Measurements from ENCODE around the gene MFN1.
"Not testable (repeated sequence)": the region's sequence is repeated elsewhere in the genome, so short reads cannot be mapped to it uniquely, and the experiment has no call there.

The MFN1 gene

DNA sequence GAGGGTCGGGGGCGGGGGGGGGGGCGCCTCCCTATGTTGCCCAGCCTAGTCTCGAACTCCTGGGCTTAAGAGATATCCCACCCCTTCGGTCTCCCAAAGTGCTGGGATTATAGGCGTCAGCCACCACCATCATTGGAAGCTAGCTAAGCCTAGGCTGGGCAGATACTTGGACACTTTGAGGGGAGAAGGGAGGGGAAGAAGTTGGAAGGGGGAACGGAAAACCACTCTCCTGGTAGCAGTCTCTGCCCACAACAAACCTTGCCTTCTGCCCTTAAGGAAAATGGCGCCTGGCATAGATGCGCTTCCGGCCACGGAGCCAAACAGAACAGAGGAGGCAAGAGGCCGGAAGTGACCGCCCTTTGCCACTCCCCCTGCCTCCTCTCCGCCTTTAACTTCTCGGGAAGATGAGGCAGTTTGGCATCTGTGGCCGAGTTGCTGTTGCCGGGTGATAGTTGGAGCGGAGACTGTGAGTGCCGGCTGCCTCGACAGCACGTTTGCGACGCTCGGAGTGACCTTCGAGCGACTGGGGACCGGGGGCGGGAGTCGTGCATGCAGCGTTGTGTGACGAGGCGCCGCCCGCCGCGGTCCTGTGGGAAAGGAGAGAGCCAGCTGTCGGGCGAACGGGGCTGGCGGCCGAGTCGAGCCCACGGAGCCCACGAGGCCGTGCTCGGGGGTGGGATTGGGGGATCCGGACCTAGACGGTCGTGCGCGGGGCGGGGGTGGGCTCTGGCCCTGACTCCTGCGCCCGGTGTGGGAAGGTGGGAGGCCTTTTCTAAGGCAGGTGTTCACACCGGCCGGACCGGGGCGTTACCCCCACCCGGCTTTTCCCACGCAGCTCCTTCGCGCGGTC, at the start of gene MFN1:
MFN1 (plus strand) TSS at position 365 of the 850 bp plus-strand sequence. CDS start 1,143 bp downstream, outside the sequence.
- peak; percentile 93 for DNase-seq

DNA sequence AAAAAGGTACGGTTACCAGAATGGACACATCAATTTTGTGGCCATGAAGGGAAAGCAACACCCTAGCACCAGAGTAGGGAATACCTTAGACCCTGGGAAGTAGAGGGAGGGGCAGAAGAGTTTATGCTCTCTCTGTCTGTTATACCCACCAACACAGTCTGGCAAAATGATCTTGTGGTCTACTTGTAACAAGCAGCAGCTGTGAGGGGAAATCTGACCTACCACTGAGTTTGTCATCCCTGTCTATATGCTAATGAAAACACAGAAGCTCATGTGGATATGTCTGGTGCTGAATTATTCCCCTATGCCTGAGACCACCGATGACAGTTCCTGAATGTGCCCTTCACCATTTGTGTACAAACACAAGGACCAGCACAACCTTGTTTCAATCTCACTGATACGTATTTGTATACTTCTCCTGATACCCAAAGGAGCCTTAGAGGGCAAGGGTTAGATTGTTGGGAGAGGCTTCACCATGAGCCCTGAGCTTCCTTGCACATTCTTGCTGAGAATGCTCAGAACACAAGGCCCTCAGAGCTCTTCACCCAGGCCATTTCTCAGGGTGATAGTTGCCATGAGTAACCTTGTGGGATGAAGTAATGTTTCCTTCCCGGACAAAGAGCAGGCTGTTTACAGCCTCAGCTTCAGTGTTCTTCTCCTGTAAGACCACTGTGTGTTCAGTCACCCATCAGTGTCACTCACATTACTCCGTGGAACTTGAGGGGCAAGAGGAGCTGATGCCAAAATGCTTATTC, 49.4 kb upstream of the MFN1 start:
- no peak for DNase-seq

DNA sequence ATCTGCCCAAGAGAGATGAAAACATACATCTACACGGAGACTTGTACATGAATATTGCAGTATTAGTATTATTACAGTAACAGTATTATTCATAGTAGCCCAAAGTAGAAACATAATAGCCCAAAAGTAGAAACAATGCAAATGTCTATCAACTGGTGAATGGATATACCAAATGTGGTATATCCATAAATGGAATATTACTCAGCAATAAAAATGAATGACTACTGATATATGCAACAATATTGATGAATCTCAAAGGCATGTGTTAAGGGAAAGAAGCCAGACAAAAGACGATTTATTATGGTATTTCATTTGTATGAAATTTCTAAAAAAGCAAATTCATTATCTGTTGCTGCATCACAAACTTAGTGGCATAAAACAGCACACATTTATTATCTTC, 48.2 kb upstream of the MFN1 start:
- no peak for DNase-seq

DNA sequence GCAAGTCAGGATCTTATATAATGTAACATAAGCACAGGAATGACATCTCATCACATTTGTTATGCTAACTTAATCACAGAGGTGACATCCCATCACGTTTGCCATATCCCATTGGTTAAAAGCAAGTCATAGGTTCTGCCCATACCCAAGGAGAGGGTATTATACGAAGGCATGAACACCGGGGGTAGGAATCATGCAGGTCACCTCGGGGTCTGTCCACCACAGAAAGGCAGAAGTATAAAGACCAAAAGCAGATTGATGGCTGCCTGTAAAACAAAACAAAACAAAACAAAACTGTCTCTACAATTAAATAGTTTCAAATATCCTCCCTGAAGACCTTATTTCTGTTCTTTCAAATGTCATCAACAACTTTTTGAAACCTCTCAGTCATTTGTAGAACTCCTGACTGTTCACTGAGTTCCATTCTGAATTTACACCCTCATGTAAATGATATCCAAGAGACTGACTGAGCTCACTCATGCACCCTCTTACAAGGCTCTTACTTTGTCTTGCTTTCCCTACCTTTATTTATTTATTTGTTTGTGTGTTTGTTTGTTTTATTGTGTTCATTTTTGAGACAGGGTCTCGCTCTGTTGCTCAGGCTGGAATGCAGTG, 47.4 kb upstream of the MFN1 start:
- DNase-seq: no peak

DNA sequence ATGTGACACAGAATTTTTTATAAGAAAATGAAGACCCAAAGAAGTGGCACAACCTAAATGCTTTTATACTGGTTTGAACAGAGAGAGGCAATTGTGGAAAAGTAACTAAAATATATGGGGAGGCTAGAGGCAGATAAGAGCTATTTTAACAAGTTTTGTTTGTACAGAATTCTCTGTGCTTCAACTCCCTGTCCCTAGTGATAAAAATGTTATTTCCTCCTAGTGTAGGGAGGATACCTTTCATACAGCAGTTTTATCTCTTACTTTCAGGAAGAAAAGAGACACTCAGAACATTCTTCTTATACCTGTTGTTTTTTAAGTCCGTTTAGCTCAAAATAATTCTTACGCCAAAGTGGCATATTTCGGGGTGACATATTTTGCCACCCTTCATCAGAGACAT, 45.9 kb upstream of the MFN1 start:
- DNase-seq: no peak

DNA sequence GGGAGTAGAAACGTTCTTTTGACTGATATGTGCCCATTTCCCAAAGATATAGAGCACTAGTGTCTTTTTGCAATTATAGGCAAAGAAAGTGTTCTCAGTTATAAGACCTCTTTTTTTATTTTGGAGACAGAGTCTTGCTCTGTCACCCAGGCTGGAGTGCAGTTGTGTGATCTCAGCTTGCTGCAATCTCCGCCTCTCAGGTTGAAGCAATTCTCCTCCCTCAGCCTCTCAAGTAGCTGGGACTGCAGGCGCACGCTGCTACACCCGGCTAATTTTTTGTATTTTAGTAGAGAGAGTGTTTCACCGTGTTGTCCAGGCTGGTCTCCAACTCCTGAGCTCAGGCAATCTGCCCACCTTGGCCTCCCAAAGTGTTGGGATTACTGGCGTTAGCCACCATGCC, 45.4 kb upstream of the MFN1 start:
- DNase-seq: no peak

DNA sequence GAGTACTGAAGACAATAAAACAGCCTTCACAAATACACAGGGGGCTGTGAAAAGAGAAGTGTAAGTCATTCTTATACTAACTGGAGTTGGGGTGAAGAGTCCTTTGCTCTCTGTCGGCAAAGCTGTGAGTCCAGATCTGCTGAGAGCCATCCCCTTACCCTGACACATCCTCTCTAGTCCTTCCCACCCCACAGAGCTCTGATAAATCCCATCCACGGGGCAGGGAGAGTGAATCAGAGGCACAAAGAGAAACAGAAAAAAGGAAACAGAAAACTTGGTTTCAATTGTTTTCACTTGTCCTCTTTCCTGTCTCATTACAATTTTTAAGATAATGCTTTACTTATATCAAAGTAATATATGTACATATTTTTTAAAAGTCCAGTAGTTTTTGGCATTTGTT, 42.9 kb upstream of the MFN1 start:
- DNase-seq: no peak

DNA sequence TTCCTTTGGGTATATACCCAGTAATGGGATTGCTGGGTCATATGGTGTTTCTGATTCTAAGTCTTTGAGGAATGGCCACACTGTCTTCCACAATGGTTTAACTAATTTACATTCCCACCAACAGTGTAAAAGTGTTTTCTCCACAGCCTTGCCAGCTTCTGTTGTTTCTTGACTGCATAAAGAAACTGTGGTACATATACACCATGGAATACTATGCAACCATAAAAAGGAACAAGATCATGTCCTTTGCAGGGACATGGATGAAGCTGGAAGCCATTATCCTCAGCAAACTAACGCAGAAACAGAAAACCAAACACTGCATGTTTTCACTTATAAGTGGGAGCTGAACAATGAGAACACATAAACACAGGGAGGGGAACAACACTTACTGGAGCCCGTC, 40.1 kb upstream of the MFN1 start:
- DNase-seq: not testable (repeated sequence)

DNA sequence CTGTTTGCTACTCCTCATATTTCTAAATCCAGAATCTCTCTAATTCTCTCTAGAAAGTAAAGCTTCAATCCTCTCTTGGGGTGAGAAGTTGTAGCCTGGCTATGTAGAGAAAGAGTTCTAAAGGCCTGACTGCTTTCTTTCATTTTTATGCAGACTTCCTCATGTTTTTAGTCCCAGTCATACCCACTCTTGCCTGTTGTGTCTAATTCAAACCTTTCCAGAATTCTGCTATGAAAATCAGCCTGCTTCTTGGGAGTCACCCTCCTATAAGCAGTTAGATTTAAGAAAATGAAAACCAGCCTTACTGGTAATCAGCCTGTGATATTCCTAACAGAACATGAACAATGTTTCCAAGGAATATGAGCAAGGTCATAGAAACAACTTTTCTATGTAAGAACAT, 39.5 kb upstream of the MFN1 start:
- no peak for DNase-seq

DNA sequence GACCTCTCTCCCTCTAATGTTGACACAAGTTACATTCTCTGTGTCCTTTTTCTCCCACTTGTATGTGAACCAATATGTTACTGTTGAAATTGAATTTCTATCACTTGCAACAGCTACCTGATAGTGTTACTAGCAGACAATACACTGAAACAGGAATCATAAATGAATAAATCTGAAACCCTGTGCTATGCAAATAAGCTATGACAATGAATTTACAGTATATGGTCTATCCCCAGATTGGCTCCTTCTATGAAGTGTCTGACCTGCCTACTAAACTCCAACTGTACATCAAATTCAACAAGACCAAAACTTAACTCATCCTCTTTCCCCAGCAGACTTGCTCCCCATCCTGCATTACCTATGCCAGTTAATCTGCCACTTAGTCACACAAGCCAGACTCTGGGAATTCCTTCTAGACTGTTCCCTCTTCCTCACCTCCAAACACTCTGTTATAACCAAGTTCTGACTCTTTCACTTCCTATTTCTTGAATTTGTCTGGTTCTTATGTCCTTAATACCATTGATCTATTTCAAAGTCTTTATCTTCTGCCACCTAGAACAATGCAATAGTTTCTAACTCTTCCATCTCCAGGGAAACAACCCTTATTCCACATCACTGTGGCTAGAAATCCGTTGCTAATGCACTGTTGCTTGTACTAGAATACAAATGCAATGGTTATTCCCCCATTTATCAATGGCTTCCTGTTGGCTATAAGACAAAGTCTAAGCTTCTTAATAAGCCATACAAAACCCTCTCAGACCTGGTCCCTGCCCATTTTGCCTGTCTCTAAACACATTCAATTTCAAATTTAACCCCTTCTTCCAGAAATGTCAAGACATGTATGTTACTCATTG, 38.1 kb upstream of the MFN1 start:
- DNase-seq: no peak

DNA sequence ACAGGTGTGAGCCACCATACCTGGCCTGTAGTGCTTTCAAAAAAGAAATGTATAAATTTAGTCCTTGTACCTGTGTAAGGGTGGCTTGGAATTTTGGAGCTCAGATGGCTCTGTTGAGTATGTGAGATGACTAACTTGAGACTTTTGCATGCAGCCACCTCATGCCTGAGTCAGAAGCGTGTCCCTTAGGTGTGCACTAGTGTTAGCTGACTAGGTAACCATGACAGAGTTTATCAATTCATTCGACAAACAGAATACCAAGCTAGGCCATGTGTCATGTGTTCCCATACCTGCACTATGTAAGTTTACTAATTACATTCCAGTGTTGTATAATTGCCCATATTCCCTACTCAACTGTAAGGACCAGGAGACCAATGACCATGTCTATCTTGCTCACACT, 28.6 kb upstream of the MFN1 start:
- no peak for DNase-seq

DNA sequence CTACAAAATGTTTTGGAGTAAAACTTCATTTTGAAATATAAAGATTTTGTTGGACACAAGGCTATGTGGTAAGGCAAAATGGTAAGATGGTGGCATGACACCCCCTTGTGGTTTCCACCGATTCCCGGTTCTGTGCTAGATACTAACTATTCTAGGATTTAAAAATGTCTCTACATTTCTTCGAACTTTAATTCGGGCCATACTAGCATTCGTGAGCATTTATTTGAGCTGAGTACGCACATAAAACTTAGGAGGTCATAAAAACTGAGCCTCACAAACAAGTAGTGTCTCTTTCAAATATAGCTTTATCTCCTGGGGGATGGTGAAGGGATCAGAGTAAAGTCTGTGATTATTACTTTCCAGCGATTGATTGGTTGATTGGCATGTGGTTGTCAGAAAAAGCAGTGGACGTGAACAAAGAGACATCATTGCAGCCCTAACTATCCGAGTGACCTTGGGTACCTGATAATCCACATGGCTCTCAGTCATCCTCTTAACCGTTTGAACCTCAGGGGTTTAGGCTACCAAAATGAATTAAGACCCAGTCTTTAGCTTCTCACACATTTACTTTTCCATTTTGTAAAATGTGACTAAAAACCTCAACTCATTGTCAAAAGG, 25.7 kb upstream of the MFN1 start:
- DNase-seq: peak; percentile 19

DNA sequence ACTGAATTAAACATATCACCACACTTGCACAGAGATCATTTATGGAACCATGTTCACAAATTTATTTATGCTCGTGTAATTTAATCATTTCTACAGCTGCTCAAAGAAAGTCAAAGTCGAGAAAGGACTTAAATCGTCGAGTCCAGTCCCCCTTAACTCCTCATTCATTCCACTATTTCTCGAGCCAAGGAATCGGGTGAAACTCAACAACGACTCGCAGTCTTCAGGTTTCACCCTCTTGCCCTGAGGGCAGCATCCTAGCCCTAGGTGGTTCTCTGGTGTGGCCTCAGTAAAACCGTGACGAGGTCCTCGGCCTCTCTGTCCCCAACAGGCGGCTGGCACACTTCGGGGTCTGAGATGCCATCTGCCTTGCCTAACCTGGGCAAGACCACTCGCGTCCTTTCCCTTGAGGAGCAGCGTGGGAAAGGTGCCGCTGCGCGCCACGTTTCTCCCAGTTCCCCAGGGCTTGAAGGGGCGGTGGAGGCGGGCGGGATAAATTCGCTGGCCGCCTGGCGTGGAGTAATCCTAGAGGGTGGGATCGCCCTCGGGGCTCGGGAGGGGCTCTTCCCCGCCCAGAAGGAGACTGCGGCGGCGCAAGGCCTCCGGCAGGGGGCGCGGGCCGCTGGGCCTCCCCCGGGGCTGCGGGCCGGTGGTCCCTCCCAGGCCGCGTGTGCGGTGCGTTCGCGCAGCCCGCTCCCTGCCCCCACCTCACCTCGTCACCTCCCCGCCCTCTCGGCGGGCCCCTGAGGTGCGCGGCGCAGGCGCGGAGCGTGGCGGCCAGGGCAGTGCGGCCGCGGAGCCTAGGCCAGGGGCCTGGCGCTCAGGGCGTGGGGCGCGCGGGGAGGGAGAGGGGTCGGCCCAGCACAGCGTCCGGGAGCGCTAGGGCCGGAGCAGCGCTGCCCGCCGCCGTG, 25.0 kb upstream of the MFN1 start, which contains the start of gene ZNF639:
ZNF639 (plus strand) TSS at position 746 of the 911 bp plus-strand sequence. CDS start 5,263 bp downstream, outside the sequence.
- DNase-seq: peak; percentile 88

DNA sequence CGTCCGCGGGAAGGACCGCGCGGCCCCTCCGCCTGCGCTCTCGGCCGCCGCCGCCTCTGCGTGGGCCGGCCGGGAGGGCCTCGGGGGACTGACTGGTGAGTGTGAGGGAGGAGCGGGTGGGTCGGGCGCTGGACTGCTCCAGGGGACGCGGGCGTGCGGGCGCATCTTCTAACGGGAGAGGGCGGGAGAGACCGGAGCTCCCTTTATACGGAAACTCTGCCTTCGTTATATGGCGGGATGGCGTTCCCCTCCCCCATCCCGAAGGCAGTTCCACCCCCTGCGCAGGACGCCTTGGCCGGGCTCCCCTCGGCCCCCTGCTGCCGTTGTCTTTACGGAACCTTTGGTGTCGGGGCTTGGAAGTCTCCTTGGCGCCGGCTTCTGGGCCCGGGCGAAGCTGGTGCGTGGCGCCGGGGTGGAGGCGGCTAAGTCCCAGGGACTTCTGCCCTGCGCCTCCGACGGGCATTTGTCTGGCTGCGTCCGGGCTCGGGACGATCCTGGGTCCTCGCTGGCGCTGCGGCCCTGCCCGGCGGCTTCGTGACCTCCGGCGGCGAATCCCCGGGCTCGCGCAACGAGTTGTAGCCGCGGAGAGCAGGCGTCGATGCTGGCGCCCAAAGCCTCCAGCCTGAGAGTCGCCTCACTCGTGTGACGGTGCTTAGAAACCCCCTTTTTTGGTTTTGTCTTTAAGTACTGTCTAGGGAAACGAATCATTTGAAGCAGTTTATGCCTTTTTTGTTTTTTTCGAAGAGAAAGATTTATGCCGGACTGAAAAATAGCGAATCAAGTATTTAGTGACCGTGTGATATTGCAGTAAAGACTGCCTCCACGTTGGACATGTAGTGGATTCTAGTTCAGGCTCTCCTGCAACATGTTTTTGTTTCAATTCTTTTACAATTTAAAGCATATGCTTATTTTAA, 24.1 kb upstream of the MFN1 start:
- DNase-seq: peak; percentile 68

DNA sequence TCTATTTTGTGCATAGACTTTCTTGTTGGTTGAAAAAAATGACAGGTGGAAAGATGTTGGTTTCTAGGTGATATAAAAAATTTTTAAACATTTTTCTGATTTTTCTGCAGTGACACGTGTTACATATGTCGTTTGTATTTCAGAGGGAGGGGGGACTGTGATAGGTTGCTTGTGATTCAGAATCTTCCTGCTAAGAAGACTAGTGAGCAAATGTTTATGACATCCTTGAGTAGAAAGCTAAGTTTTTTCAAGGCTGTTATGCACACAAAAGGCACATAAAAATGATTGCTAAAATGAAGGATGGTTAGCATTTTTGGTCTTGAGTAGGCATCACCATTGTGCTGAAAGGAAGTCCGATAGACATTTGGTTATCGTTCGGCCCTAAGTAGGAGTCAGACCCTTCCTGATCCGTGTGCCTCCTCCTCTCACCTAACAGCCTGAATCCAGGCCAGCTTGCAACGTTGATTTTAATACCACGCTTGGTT, 23.2 kb upstream of the MFN1 start:
- no peak for DNase-seq

DNA sequence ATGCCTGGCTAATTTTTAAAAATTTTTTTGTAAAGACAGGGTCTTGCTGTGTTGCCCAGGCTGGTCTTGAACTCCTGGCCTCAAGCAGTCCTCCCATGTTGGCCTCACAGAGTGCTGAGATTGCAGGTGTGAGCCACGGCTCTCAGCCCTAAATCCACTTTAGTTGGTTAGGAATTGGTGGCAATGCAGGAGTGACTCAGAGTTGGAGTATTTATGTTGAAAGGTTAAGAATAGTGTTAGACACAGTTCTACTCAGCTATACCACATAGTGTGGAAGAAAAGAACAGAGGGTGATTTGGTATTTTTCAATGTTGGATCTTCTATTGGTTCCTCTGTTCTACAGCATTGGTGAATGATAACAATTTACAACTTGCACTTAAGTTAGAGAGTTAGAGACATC, 17.1 kb upstream of the MFN1 start:
- DNase-seq: no peak

DNA sequence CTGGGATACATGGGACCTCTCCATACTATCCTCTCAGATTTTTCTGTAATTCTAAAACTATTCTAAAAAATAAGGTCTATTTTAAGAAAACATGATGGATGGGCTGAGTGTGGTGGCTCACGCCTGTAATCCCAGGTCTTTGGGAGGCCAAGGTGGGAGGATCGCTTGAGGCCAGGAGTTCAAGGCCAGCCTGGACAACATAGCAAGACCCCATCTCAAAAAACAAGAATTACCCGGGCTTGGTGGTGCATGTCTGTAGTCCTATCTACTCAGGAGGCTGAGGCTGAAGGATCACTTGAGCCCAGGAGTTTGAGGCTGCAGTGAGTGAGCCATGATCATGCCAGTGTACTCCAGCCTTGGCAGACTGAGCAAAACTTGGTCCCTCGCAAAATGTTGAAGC, 15.3 kb upstream of the MFN1 start:
- DNase-seq: no peak

DNA sequence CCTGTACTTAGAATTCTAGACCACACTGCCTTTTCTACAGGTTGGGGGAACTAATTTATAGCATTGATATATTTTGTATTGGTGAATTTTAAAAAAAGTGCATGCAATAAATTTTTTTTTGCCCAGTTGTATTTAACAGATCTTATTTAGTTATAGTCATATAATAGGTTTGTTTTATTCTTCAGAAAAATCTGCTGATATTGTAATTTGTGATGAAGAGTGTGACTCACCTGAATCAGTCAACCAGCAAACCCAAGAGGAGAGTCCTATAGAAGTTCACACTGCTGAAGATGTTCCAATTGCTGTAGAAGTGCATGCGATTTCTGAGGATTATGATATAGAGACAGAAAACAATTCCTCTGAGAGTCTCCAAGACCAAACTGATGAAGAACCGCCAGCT, 14.4 kb upstream of the MFN1 start:
- no peak for DNase-seq

DNA sequence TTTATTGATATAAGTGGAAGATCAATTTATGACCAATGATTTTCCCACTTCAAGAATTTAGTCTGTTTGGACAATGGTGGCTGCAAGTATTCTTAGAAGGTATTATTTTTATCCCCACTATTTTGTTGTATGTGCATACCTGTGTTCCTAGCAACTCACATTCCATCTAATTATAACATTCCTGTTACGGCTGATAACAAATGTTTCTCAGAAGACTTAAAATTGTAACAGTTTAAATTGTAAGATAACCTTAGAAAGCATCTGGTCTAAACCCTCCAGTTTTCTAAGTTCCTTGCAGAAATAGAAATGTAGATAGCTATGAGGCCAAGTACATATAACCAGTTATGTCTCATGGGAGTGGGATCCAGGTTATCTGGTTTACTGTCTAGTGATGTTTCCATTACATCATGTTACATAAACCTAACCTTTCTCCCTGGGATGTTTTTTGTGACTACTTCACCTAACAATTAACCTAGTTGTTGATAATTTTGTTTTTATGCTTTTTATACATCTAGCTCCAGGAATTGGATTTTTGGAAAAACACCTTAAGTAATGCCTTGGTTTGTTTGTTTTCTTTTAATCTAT, 11.1 kb upstream of the MFN1 start:
- DNase-seq: no peak

All from activated CD4-positive, alpha-beta T cell treated with anti-CD3 and anti-CD28 coated beads for 48 hours (primary cell).